GM19351 (cell line): ENCODE results near the gene RABIF.

Source experiments
- ATAC-seq: cut with Tn5 transposase; IDR thresholded peaks from one replicate; pipeline ENCODE4 v1.9.1; 2021; ENCODE audit warnings: mild to moderate bottlenecking, moderate library complexity; ENCODE audit not compliant: unreplicated experiment

Gene RABIF

DNA sequence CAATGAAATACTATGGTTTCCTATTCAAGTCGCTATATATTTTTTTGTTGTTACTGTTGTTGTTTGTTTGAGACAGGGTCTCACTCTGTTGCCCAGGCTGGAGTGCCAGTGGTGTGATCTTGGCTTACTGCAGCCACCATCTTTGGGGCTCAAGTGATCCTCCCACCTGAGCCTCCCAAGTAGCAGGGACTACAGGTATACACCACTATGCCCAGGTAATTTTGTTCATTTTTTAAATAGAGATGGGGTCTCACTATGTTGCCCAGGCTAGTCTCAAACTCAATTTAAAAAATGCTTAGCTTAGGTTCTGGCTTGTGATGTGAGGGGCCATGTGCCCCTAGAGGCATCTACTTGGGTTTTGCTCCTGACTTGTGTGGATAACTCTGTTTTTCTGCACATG lies 9.8 kb downstream of the RABIF start:
- no peak for ATAC-seq

DNA sequence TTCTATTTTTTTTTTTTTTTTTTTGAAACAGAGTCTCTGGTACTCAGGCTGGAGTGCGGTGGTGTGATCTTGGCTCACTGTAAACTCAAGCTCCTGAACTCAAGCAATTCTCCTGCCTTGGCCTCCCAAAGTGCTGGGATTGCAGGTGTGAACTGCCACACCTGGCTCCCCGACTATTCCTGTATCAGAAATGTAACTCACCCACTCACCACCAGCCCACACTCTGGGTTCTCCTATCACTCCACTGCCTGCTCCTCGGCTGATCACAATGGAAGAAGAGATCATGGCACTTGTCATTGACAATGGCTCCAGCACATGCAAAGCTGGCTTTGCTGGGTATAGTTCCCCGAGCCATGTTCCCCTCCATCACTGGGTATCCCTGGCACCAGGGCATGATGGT lies 15.9 kb downstream of the RABIF start:
- ATAC-seq, result no peak

DNA sequence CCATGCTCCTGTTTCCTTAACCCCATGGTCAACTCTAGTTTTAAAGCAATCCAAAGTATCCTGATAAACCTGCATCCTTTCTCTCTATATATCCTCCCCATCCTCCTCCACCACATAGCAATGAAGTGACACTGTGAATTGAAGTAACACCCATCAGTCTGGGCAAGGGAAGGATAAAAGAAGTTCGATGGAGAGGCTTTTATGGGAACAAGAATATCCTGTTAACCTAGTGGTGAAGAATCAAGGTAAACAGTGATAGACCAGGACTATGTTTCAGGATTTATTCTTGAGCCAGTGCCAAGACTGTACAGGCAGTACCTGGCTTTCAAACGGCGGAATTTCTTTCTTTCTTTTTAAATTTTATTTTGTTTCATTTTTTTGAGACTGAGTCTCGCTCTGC lies 17.6 kb downstream of the RABIF start:
- ATAC-seq, result no peak

DNA sequence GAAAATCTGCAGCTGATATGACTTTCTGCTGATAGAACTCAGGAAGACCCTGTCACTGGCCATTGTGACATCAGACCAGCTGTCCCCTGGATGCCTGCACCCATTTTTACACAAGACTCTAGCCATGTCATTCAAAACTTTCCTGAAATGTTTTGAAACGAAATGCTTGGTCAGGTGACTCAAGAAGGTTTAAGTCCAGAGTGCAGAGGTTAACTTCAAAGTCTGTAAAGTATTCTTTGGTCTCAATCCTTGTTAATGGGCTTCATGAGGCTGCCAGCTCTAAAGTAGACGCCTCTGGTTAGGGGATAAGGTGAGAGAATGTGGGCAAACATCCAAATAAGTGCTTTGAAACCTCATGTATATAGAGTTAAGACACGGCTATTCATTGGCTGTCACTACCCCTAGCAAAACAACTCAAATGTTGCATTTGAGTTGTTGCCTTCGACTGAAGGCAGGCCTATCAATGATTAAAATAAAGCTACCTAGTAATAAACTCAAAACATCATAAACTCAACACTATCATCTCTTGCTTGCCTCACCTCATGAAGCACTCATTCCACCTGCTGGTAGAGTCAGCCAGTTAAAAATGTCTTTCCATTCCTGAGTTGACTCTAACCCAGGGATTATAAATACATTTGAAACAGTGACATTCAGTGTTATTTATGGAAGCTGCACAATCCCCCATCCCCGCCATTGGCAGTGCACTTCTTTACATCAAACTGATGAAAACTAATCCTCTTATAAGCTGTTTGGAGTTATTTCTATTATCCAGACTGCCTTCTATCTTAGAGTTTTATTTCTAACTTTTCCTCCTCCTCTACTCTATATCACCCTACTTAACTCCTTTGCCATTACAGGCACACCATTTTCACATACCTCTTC lies 26.0 kb downstream of the RABIF start:
- no peak for ATAC-seq

DNA sequence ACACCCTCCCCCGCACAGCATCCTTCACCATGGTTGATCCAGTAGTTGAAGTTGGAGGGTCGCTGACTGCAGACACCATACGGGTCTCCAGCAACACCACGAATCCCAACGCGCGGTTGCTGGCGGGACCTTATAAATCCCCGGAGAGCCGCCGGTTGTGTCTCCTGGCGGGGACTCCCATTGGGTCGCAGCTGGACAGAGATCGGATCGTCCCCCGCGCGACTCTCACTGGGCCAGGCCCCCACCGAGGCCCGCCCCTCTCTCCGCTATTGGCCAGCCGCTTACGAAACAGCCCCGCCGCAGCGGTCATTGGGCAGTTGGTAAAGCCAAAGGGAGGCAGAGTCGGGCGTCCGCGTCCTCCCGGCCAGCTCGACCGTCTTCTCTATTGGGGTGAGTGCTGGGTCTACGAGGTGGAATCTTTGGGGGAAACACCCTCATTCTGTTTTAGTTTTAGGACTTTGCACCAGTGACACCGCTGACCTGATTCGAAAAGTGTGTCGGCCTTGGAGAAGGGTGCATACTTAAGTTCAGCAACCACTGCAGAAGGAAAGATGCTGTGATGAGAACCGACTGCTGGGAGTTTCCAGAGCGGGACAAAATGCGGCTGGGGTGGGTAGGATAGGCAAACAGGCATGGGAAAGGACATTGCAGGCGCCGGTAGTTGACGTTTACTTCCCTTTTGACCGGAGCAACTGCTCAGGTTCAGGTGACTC lies 27.4 kb downstream of the RABIF start:
- ATAC-seq, result peak; percentile 93

DNA sequence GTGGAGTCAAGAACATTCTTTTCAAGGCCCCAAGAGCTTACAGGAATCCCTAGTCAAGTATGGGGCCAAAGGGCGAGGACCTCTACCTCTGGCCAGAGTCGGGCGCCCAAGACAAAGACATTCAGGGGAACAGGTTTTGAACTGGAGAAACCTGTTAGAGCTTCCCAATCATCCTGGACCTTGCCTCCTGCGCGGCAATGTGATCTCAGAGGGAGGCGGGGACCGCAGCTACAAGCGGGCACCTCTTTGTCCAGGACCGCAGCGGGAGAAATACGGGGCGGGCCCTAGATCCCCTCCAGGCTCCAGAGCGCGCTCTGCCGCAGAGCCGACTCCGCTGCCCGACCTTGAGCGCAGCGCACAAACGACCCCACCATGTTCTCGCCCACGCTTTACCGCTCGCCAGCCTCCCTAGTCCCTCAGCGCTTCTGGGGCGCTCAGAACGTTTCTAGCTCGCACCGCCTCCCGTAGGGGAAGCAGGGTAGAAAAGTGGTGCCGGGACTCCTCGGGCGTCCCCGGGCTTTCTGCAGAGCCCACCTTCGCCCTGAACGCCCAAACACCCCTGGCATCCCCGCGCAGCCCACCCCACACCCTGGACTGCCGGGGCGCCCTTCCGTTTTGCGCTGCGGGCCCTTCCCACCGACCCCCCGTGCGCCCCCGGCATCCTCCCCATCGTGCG lies 28.1 kb downstream of the RABIF start:
- peak; percentile 34 for ATAC-seq

DNA sequence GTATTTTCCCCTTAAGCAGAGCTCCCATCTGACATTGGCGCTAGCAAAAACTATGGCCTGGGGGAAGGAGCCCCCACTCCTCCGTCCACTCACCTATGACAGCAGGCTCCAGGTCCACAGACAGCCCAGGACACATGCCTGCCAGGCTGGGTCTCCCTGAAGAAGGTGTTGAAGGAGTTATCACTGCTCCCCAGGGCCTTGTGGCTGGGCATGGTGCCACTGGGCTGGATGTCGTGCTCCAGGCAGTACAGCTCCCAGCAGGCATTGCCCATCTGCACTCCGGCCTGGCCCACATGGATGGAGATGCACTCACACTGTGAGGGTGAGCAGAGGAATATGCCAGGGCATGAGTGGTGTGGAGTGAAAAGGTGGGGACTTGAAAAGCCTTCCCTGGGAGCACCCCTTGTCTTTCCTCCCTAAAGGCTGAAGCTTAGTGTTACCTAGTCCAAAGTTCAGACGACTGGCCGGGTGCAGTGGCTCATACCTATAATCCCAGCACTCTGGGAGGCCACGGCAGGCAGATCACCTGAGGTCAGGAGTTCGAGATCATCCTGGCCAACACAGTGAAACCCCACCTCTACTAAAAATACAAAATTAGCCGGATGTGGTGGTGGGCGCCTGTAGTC lies 30.0 kb downstream of the RABIF start:
- ATAC-seq, result no peak

DNA sequence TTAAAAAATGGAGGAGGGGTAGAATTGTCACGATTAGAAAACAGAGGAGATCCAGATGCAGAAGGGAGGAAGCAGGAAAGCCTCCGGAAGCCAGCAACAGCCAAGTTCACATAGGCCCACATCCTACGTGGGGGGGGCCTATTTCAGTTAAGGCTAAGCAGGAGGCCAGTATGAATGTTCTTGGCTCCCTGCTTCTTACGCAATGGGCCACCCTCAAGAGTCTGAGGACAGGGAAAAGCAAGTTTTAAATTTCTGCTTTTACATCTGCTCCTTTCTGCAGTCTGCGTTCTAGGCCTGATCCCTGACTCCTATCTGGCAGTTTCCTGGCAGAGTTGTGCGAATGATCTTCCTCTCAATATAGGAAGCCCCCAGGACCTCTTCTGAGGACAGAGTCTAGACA lies 30.6 kb downstream of the RABIF start:
- ATAC-seq, result no peak

DNA sequence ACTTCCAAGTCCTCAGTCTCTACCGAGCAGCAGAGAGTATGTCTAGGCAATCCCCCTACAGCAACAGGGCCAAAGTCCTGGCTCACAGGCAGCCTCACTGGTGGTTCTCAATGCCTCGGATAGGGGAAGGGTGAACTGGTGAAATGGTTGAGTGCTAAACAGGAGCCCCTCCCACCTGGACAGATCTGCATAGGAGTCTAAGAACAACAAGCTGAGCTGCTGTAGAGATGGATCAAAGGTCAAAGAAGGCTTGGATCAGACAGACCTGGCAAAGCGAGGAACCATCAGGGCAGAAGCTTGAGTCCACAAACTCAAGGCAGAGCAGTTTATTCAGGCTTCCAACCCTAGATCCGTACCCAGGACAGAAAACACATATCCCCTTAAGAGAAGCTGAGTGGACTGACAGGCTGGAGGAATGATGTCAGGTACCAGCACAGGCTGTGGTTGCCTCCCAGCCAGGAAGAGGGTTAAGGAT lies 31.8 kb downstream of the RABIF start:
- ATAC-seq, result no peak

DNA sequence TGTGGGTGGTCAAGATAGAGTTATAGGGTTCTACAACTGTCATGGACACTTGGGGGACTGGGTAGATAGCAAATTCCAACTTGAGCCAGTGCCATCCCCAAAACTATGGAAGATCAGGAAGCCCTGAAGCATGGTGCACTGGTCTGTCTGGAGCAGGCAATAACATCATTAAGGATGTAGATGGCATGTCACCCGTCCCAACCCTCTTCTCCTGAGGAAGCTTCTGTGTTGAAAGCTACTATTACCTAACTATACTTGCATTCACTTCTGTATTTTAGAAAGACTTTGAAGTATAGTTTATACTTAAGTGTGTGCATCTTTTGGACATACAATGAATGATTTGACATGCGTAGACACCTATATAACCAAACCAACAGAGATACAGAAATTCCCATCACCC lies 32.9 kb downstream of the RABIF start:
- ATAC-seq, result no peak

DNA sequence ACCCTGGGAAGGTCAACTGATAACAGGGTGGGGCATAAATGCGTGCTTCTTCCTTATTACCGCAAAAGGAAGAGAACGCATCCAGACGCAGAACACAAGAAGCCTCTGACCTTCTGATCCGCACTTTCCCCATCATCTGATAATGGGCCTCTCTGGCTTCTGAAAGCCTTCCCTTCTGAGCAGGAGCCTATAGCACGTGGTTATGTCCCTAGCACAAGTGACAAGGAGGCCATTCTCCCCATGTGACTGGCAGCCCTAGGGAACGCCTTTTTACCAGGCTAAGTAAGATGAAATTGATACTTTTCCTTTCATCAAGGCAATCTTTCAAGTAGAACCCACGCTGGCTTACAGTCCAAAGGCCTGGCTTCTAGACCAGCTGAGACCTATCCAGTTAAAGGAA lies 34.2 kb downstream of the RABIF start:
- no peak for ATAC-seq

DNA sequence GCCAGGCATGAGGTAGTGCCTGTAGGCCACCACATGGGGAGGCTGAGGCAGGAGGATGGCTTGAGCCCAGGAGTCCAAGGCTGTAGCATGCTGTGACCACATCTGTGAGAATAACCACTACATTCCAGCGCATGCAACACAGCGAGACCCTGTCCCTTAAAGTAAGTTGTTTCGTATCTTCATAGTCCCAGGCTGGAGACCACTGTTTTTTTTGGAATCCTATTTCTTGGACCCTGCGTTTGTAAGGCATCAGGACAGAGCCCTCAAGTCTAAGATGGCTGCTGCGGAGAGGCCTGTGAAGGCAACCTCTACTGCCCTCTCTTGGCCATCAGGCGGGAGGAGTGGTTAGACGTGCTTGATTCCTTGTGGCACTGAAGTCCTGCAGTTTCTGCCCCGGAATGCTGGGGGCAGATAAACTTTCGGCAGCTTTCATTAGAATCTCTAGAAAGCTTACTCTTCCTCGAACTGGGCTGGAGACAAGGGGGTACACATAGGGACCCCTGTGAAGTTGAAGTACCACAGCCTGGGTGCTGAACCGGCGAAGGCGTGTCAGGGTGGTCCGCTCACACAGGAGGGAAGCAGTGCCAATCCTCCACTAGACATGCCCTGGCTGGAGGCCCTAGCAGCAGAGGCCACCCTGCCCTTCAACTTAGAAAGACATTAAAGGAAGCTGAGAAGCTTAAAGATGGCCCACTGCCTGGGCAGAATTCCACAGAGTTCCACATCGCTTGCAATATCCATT lies 36.6 kb downstream of the RABIF start:
- ATAC-seq, result no peak

DNA sequence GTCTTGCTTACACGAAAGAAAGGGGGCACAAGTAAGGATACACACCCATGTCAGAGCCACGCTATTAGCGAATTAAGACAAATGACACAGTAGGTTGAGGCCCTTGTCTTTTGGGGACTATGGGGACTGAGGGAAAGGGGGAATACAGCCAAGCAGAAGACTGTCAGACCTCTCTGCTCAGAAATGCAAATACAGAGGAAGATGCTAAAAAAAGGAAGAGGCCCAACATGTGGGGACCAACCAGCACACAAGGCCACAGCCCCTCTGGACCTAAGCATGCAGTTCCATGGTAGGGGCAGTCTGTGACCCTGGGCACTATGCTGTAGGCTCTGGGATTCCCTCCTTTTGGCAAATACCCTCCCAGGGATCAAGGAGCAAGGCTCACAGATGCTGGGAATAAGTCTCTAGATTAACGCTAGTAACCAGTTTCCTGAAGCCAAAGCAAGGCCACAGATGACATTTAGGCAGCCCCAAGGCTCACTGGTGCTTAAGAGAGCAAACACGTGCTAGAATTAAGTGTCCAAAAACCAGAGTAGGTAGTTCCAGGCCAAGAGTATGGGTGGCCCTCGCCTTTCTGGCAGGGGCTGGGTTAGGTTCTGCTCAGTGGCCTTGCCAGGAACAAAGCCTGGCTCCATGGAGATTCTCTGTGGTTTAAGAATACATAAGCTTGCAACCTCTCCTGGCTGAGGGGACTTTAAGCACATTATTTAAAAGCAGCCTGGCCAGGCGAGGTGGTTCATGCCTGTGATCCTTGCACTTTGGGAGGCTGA lies 38.2 kb downstream of the RABIF start:
- ATAC-seq, result no peak

DNA sequence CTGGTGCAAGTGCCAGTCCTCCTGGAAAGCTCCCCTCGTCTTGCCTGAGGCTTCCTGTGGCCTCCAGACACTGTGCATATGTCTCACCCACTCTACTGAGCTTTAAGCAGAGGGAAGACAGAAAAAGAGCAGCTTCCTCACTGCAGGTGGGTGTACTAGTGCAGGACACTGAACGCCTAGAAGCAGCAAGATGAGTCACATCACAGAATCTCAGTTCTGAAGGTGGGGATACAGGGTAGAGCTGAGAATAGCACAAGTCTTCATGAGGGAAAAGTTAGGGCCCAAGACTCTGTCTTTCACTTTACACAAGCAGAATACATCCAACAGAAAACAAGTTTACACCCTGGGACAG lies 40.8 kb downstream of the RABIF start:
- ATAC-seq, result peak; percentile 92

DNA sequence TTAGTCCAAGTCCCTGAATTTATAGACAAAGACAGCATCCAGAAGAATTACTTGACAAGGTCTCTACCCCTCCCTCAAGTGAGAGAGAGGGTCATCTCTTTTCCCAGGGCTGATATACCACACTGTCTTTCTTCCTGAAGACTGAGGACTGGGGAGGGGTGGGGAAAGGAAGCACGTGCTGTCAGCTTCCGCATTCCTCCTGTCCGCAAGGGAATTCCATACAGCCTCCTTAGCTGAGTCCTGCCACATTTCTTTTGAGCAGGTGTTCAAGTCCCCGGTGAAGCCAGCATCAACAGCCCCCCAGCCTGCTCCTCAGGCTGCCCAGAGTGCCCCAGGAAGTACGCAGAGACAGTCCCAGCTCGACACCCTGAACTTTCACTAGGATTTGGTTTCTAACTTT lies 44.0 kb downstream of the RABIF start:
- no peak for ATAC-seq

DNA sequence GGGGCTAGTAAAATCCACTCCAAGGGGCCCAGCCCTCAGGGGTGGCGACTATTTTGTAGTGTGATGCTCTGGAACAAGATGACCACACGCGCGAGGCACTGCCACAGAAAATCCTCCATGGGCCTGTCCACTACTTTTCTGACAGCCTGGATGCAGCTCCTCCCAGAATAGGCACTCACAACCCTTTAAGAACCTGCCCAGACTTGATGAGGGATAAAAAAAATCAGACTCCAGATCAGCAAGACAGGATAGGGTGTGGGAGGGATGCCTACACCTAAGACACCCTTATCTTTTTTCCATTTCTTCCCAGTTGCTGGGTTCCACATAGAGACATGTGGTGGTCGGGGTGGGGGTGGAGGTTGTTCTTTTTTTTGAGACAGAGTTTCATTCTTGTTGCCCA lies 44.7 kb downstream of the RABIF start:
- ATAC-seq, result no peak

DNA sequence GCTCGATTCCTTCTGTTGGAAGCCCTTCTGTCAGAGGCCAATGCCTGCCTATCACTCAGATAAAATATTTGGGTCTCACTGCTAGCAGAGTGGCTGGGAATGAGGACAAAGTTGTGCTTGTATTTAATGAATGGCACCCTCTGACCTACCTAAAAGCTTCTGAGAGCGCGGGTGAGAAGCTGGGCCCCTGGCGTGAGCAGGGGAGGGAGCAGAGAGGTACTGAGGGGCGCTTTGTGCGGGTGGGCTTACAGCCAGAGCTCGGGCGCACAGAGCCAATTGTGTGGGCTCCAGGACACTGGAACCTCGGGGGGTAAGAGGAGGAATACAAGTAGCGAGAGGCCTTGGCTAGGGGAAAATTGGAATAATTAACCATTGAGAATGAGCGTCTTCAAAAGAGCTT lies 45.9 kb downstream of the RABIF start:
- no peak for ATAC-seq

DNA sequence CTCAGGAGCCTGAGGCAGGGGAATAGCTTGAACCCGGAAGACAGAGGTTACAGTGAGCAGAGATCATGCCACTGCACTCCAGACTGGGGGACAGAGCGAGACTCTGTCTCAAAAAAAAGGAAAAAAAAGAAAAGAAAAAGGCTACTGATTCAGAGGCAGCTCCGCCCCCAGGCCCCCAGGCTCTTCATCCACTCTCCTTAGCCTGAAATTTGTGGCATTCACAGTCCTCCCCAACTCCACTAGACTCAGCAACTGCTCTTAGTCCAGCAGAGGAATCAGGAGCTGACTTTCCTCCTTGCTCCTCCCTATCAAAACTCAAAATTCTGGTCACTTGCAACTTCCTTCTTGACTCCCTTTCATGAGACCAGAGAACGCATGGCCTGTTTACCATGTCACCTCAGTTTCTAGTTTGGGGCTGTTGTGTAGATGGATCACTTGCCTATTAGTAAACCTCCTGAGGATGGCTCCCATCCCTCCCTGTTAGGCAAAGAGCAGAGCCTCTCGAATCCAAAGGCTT lies 51.1 kb downstream of the RABIF start:
- ATAC-seq, result no peak

DNA sequence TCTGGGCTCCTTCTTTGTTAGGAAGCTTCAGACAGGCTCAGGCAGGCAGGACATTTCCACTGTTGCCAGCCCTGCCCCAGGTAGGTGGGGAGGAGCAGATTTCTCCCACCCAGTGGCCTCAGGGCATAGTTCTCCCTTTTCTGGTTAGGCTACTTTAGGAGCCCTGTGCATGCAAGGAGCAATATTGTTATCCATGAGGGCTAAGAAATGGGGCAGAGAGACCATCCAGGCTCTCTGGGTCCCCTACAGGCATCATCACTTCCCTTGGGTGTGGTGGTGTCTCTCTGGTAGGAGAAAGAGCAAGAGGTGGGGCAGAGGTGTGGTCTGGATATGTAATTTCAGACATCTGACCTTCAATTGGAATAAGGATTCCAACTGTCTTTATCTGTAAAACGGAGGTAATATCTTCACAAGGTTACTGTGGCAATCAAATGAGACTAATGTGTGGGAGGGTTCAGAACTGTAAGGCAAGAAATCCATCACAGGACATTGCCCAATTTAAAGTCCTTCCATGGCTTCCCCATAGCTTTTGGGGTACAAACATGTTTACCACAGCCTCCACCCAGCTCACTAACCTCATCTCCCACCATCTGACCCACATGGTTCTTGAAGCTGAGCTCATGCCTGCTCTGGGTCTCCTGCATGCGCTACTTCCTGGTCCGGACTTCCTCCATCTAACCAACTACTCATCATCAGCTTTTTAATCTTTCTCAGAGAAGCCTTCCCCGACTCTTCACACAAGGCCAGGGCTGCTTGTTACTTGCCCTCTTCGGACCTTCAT lies 52.1 kb downstream of the RABIF start:
- ATAC-seq, result no peak
